Fibroblast of skin of scalp (primary cell): ENCODE measurements around the gene DEFB123. TPM values are rescaled to one million over a fixed set of nuclear protein-coding genes. Genes with fewer than 3 reads are reported as not detected.
"Not testable (repeated sequence)": the region's sequence is repeated elsewhere in the genome, so short reads cannot be mapped to it uniquely, and the experiment has no call there.

Experiments used
- DNase-seq: peaks from one replicate; pipeline ENCODE4 v3.0.0-alpha.2; 2013
- polyA plus RNA-seq, 2 experiments: library from polyadenylated mRNA; unstranded; fragments of 120-200 nt; gene quantifications; one replicate each; pipeline ENCODE4 v1.2.1, GENCODE V29; 2013; ENCODE audit not compliant: insufficient read length in 2 of 2

The DEFB123 gene, protein sequence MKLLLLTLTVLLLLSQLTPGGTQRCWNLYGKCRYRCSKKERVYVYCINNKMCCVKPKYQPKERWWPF
- polyA plus RNA-seq (2013, experiment 1 of 2; ENCODE audit: insufficient read length): not detected
- polyA plus RNA-seq (2013, experiment 2 of 2; ENCODE audit: insufficient read length): not detected

- DNase-seq: no peak
Observed at GRCh38 chr20:31440012-31440659, at the start of gene DEFB123. Gene DEFB123, plus strand, starts transcription at chr20:31440632. Its CDS starts 67 bp downstream, at chr20:31440699.

DNA sequence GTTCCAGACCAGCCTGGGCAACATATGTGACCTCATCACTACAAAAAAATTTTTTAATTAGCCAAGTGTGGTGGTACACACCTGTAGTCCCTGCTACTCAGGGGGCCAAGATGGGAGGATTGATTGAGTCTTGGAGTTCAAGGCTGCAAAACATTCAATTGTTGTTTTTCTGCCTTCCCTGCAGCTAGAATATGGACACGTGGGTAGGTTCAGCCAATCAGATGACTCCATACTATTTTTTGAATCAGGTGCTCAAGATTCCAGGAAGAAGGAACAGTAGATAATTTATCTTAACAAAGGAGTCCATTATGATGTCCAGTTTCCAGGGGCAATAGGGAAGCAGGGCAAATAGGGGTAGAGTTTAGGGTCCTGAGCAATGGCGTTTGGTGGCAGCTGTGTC, 47.6 kb upstream of the DEFB123 start:
- DNase-seq: no peak

GRCh38 chr20:31394900-31395299, 45.5 kb upstream of the DEFB123 start:
- no peak for DNase-seq

- DNase-seq: no peak
Observed at GRCh38 chr20:31403886-31404285, 36.5 kb upstream of the DEFB123 start.

DNA sequence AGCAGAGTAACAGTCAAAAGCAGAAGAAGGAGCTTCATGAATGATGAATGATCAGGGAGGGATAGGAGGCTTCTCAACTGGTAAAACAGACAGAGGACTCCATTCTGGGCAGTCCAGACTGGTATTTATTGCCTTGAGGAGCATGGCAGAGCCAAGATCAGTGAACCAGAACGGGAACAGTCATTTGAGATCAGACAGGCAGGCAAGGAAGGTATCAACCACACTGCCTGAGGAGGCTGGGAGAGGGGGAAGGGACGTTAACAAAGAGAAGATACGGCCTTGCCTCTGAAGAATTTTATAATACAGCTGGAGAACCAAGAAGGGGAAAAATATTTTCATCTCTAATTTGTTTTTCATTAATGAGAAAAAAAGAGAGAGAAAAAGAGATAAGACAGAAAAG, 34.3 kb upstream of the DEFB123 start, which contains the start of gene DEFB121:
Gene DEFB121 (minus strand): TSS at position 101 of the 400 bp plus-strand sequence. CDS start 63 bp downstream, at position 38.
- no peak for DNase-seq

- no peak for DNase-seq
Observed at GRCh38 chr20:31410011-31410410, 30.4 kb upstream of the DEFB123 start.

- no peak for DNase-seq
Observed at GRCh38 chr20:31414381-31414780, 26.1 kb upstream of the DEFB123 start.

- no peak for DNase-seq
Observed at GRCh38 chr20:31415653-31416052, 24.8 kb upstream of the DEFB123 start.

DNA sequence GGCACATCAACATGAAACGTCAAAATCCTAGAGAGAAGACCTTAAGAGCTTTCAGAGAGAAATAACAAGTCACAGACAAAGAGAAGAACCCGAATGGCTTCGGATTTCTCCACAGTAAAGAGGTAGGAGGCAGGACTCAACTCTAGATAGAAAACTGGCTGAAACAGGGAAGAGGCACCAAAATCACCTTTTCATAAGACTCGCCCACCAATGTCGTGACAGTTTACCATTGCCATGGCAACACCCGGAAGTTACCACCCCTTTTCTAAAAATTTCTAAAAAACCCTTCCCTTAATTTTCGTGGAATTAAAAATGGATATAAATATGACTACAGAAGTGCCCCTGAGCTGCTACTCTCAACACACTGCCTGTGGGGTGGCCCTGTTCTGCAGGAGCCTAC, 22.1 kb upstream of the DEFB123 start:
- DNase-seq: no peak

- DNase-seq: no peak
Observed at GRCh38 chr20:31425797-31426196, 14.6 kb upstream of the DEFB123 start.

DNA sequence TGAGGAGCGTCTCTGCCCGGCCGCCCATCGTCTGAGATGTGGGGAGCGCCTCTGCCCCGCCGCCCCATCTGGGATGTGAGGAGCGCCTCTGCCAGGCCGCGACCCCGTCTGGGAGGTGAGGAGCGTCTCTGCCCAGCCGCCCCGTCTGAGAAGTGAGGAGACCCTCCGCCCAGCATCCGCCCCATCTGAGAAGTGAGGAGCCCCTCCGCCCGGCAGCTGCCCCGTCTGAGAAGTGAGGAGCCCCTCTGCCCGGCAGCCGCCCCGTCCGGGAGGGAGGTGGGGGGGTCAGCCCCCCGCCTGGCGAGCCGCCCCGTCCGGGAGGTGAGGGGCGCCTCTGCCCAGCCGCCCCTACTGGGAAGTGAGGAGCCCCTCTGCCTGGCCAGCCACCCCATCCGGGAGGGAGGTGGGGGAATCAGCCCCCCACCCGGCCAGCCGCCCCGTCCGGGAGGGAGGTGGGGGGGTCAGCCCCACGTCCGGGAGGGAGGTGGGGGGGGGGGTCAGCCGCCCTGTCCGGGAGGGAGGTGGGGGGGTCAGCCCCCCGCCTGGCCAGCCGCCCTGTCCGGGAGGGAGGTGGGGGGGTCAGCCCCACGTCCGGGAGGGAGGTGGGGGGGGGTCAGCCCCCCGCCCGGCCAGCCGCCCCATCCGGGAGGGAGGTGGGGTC, 13.4 kb upstream of the DEFB123 start:
- not testable (repeated sequence) for DNase-seq

DNA sequence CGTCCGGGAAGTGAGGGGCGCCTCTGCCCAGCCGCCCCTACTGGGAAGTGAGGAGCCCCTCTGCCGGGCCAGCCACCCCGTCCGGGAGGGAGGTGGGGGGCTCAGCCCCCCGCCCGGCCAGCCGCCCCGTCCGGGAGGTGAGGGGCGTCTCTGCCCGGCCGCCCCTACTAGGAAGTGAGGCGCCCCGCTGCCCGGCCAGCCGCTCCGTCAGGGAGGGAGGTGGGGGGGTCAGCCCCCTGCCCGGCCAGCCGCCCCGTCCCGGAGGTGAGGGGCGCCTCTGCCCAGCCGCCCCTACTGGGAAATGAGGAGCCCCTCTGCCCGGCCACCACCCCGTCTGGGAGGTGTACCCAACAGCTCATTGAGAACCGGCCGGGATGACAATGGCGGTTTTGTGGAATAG, 12.9 kb upstream of the DEFB123 start:
- not testable (repeated sequence) for DNase-seq

GRCh38 chr20:31430568-31431115, 9.8 kb upstream of the DEFB123 start:
- DNase-seq: no peak

GRCh38 chr20:31446084-31446819, 5.8 kb downstream of the DEFB123 start:
- no peak for DNase-seq

DNA sequence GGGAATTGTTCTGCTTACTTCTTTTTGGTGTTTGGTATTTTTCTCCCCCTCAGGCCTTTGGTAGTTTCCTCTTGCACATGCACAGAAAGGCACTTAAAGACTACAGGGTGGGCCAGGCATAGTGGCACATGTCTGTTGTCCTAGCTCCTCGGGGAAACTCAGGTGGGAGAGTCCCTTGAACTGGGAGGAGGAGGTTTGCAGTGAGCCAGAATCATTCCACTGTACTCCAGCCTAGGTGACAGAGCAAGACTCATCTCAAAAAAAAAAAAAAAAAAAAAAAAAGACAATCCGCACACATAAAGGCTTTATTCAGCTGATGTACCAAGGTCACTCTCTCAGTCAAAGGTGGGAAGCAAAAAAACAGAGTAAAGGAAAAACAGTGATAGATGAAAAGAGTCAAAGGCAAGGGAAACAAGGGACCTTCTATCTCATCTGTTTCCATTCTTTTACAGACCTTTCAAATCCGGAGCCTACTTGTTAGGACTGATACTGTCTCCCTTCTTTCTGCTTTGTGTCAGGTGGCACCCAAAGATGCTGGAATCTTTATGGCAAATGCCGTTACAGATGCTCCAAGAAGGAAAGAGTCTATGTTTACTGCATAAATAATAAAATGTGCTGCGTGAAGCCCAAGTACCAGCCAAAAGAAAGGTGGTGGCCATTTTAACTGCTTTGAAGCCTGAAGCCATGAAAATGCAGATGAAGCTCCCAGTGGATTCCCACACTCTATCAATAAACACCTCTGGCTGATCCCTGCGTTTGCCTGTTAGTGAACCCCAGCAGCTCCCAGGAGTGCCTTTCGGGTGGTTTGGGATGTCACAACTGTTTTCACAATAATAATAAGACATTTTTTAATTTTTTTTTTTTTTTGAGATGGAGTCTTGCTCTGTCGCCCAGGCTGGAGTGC, 9.3 kb downstream of the DEFB123 start:
- DNase-seq: no peak

- DNase-seq: peak; percentile 15
Observed at GRCh38 chr20:31452575-31452974, 12.1 kb downstream of the DEFB123 start.

DNA sequence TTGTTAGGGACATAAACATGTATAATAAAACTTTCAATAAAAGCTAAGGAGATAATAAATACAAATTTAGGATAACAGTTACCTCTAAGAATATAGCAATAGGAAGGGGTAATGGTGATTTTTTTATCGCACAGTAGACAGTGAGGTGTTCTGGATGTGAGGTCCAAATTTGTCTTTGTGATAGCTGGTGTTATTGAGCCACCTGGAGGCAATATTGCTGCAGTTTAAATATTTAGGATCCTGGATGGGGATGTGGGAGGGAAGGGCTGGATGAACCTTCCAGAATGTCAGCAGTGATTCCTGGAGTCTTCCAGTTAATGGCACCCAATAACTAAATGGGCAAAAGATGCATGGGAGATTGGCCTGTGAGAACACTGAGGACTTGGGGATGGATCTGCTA, 13.9 kb downstream of the DEFB123 start:
- no peak for DNase-seq

DNA sequence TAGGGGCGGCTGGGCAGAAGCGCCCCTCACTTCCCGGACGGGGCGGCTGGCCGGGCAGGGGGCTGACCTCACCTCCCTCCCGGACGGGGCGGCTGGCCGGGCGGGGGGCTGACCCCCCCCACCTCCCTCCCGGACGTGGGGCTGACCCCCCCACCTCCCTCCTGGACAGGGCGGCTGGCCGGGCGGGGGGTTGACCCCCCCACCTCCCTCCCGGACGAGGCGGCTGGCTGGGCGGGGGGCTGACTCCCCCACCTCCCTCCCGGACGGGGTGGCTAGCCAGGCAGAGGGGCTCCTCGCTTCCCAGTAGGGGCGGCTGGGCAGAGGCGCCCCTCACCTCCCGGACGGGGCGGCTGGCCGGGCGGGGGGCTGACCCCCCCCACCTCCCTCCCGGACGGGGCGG, 30.5 kb downstream of the DEFB123 start:
- not testable (repeated sequence) for DNase-seq

DNA sequence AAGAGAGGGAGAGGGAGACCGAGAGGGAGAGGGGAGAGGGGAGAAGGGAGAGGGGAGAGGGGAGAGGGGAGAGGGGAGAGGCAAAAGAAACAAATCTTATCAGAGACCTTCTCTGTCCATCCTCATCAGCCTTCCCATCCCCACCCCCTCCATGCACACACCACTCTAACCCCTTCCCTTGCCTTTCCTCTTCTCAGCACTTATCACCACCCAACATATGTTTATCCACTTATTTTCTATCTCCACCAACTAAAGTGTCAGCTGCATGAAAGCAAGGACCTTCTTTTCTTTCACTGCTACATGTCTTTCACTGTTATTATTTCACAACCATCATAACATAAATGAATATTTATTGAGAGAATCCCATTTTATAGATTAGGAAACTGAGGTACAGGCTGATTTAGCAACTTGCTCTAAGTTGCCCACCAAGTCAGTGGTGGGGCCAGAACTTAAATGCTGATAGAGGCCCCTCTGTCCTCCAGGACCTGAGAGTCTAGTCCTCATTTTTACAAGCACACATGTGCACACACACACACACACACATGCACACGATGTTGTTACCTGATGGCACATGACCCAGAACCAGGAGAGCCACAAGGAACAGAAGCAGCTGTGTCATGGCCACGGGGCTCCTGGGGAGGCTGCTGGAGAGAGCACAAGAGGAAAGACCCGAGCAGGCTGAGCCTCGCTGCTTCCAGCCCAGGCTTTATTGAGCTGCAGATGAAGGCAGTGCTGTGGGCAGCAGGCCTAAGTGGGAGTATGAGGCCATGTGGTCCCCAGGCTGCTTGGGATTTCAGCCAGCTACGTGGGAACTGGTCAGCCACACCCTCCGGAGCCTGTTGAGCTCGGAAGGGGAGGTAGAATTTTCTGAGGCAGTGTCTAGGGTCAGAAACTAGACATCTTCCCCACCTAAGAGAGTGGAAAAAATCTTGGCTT, 32.2 kb downstream of the DEFB123 start:
- DNase-seq: no peak

DNA sequence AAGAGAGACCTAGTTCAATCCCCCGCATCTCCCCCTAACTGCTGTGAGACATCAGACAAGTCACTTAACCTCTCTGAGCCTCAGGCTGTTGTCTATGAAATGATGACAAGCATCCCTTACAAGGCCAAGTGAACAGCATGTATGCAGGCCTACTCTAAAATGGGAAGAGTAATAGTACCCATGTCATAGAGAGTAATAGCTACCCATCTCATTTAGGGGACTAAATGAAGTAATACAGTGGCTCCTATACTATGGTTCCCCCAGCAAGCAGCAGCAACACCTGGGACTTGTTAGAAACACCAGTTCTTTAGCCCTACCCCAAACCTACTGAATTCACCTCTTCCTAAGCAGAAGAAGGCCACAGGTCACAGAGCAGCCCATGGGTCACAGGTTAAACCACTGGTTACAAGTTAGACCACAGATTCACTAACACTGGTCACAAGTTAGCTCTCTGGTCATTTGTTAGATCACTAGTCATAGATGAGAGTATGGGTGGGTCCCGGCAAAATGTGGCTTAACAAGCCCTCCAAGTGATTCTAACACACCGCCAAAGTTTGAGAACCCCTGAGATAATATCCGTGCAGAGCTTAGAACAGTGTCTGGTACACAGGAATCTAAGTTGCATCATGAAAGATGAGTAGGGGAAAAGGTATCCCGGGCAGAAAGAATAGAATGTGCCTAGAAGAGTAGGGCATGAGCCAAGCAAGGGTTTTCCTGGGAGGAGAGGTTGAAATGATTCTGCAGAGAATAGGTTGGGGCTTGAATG, 33.1 kb downstream of the DEFB123 start:
- DNase-seq: peak; percentile 12
